C4-2B (cell line): ENCODE measurements around the gene LRP1B.

ENCODE experiments used
- ZFX ChIP-seq: fragments of 450-650 bp; IDR thresholded peaks from 2 replicates; pipeline ENCODE4 v1.6.1; 2017
- TF ChIP-seq, protein P1 (sequence below): fragments of 450-650 bp; conservative IDR thresholded peaks from 2 replicates; pipeline ENCODE4 v1.5.1; 2017; ENCODE audit warnings: mild to moderate bottlenecking

DNA sequence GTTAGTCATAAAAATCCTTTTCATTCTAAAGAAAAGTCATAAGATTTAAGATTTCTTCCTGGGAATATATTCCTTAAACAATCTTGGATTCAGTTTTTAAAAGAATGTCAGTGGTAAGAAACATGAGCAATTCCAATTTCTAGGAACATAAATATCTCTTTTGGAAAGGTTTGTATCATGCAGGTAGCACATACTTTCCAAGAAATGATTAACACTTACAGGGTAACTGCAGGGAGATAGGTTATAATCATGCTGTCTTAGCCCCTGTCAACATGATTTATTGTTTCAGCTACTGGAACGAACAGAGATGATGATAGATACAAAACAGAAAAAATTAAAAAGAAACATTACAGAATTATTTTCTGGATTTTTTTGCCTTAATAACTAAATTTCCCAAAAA lies 1537.7 kb downstream of the LRP1B start:
- TF ChIP-seq, protein P1, sequence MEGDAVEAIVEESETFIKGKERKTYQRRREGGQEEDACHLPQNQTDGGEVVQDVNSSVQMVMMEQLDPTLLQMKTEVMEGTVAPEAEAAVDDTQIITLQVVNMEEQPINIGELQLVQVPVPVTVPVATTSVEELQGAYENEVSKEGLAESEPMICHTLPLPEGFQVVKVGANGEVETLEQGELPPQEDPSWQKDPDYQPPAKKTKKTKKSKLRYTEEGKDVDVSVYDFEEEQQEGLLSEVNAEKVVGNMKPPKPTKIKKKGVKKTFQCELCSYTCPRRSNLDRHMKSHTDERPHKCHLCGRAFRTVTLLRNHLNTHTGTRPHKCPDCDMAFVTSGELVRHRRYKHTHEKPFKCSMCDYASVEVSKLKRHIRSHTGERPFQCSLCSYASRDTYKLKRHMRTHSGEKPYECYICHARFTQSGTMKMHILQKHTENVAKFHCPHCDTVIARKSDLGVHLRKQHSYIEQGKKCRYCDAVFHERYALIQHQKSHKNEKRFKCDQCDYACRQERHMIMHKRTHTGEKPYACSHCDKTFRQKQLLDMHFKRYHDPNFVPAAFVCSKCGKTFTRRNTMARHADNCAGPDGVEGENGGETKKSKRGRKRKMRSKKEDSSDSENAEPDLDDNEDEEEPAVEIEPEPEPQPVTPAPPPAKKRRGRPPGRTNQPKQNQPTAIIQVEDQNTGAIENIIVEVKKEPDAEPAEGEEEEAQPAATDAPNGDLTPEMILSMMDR: no peak
- TF ChIP-seq ZFX: no peak
